ENCODE data around the gene SLC35F3.
"Not testable (repeated sequence)": the region's sequence is repeated elsewhere in the genome, so short reads cannot be mapped to it uniquely, and the experiment has no call there.

Gene SLC35F3

DNA sequence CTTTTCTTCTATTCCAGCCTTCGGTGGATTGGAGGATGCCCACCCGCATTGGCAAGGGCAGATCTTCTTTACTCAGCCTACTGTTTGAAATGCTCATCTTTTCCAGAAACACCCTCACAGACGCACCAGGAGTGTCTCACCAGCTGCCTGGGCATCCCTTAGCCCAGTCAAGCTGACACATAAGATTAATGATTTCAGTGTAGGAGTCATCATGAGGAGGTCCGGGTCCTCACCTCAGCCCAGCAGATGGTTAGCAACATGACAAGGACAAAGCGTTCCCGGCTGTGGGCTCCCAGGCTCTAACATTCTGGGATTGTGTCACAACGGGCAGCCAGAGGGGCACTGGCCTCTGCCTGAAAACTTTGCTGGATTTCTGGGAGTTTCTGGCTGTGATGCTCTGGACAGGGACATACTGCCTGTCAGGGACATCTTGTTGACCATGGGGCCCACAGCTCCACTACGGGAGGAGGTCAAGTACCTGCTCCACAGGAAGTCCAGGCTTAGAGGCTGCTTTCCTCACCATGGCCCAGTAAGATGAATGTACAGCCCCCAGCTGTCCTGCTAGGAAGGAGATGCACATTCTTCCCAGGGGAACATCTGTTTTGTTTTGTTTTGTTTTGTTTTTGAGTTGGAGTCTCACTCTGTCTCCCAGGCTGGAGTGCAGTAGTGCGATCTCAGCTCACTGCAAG is 264.8 kb downstream of the SLC35F3 start:
- Histone ChIP-seq H3K9me3 (ENCODE audit: control insufficient read depth in 2 of 2, low read length in 2 of 2) (no peaks in the 10 kb centered on the region), H3K27me3 (ENCODE audit: control insufficient read depth in 2 of 2, insufficient read depth in 2 of 2, low read length in 2 of 2) (peaks cover 0 to 4% of the 10 kb centered on the region in 2 donors), H3K27ac (ENCODE audit: low read depth in 2 of 2, low read length in 2 of 2) (no peak overlapping the region), H3K36me3 (ENCODE audit: control insufficient read depth in 2 of 2, insufficient read depth in 2 of 2, low read length in 2 of 2) (no peaks in the 10 kb centered on the region), H3K4me3 (ENCODE audit: low read length in 2 of 2) (no peak overlapping the region), H3K4me1 (ENCODE audit: control insufficient read depth in 2 of 2, insufficient read depth in 2 of 2, low read length in 2 of 2) (no peaks in the 10 kb centered on the region), H3K9ac (ENCODE audit: low read depth in 1 of 2, low read length in 2 of 2) (no peak overlapping the region)

DNA sequence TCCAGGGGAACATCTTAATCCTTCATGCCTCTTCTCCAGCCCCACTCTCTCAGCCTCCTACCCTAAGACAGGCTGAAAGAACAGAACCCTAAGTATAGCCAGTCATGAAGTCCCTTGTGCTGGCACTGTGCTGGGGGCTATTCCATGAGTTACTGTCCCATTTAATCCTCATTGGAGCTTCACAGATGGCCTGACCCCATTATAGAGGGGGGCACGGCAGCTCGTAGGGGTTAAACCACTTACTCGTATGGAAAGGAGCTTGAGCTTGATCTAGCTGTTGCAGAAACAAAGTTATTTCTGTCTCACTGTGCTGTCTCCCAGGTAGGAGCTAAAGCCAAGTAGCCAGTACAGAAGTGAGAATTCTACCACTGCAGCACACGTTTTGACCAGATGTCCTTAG is 265.6 kb downstream of the SLC35F3 start:
- H3K4me3 ChIP-seq (ENCODE audit: low read length in 2 of 2): no peak overlapping the region
- H3K9me3 ChIP-seq (ENCODE audit: control insufficient read depth in 2 of 2, low read length in 2 of 2): no peaks in the 10 kb centered on the region
- no peak overlapping the region for H3K9ac ChIP-seq (ENCODE audit: low read depth in 1 of 2, low read length in 2 of 2)
- H3K36me3 ChIP-seq (ENCODE audit: control insufficient read depth in 2 of 2, insufficient read depth in 2 of 2, low read length in 2 of 2): no peaks in the 10 kb centered on the region
- H3K4me1 ChIP-seq (ENCODE audit: control insufficient read depth in 2 of 2, insufficient read depth in 2 of 2, low read length in 2 of 2): no peaks in the 10 kb centered on the region
- H3K27ac ChIP-seq (ENCODE audit: low read depth in 2 of 2, low read length in 2 of 2): no peak overlapping the region
- peaks cover 0 to 4% of the 10 kb centered on the region in 2 donors for H3K27me3 ChIP-seq (ENCODE audit: control insufficient read depth in 2 of 2, insufficient read depth in 2 of 2, low read length in 2 of 2)

DNA sequence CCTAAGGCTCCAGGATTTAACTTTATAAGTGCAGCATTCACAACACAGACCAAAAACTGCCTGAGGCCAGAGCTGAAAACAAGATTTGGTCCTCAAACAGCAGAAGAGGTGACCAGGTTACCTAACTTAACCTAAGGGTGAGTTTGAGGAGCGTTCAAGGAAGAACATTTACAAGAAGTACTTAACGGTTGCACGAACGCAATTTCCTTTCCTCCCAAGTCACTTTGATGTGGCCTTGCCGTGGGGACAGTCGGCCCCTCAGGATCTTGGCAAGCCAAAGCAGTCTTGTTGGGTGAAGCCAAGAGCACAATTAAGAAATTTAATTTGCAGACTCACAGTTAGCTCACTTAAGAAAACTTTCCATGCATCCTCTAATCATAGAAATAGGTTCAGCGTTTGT is 266.1 kb downstream of the SLC35F3 start:
- Histone ChIP-seq H3K9me3 (ENCODE audit: control insufficient read depth in 2 of 2, low read length in 2 of 2) (no peaks in the 10 kb centered on the region), H3K4me3 (ENCODE audit: low read length in 2 of 2) (no peak overlapping the region), H3K4me1 (ENCODE audit: control insufficient read depth in 2 of 2, insufficient read depth in 2 of 2, low read length in 2 of 2) (no peaks in the 10 kb centered on the region), H3K27me3 (ENCODE audit: control insufficient read depth in 2 of 2, insufficient read depth in 2 of 2, low read length in 2 of 2) (peaks cover 0 to 4% of the 10 kb centered on the region in 2 donors), H3K36me3 (ENCODE audit: control insufficient read depth in 2 of 2, insufficient read depth in 2 of 2, low read length in 2 of 2) (no peaks in the 10 kb centered on the region), H3K9ac (ENCODE audit: low read depth in 1 of 2, low read length in 2 of 2) (no peak overlapping the region), H3K27ac (ENCODE audit: low read depth in 2 of 2, low read length in 2 of 2) (no peak overlapping the region)

DNA sequence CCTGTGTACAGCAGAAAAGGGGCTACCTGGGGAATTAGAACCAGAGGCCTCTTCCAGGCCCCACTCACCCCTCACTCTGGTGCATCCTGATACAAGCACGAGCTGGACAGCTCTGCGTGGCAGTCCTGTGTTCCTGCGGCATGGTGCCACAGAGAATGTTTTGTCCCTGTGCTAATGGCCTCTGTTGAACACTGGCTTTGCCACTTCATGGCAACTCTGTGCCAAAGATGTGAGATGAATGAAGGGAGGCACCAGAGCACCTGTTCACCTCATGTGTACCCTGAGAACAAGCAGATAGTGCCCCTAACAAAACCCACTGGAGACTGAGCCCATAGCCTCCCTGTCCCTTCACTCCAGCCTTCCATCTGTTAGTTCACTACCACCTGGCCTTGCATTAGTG is 269.5 kb downstream of the SLC35F3 start:
- Histone ChIP-seq H3K27me3 (ENCODE audit: control insufficient read depth in 2 of 2, insufficient read depth in 2 of 2, low read length in 2 of 2) (no peaks in the 10 kb centered on the region), H3K4me1 (ENCODE audit: control insufficient read depth in 2 of 2, insufficient read depth in 2 of 2, low read length in 2 of 2) (no peaks in the 10 kb centered on the region), H3K27ac (ENCODE audit: low read depth in 2 of 2, low read length in 2 of 2) (no peak overlapping the region), H3K36me3 (ENCODE audit: control insufficient read depth in 2 of 2, insufficient read depth in 2 of 2, low read length in 2 of 2) (no peaks in the 10 kb centered on the region), H3K9me3 (ENCODE audit: control insufficient read depth in 2 of 2, low read length in 2 of 2) (no peaks in the 10 kb centered on the region), H3K4me3 (ENCODE audit: low read length in 2 of 2) (no peak overlapping the region), H3K9ac (ENCODE audit: low read depth in 1 of 2, low read length in 2 of 2) (no peak overlapping the region)

DNA sequence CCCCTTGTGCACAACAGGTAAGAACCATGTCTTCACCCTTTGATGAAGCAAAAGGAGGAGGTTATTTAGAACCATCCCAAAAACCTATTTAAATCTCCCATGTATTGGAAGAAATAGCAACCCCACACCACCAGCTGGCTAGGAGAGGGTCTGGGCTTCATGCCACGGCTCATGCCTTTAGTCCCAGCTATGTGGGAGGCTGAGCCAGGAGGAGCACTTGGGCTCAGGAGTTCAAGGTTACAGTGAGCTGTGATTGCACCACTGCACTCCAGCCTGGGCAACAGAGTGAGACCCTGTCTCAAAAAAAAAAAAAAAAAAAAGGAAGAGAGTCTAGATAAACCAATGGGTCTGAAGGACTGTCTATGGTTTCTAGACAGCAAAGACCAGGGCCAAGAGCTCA is 270.9 kb downstream of the SLC35F3 start:
- no peak overlapping the region for H3K9ac ChIP-seq (ENCODE audit: low read depth in 1 of 2, low read length in 2 of 2)
- no peak overlapping the region for H3K4me3 ChIP-seq (ENCODE audit: low read length in 2 of 2)
- H3K27ac ChIP-seq (ENCODE audit: low read depth in 2 of 2, low read length in 2 of 2): no peak overlapping the region
- H3K27me3 ChIP-seq (ENCODE audit: control insufficient read depth in 2 of 2, insufficient read depth in 2 of 2, low read length in 2 of 2): peaks cover 0 to 1% of the 10 kb centered on the region in 2 donors
- H3K36me3 ChIP-seq (ENCODE audit: control insufficient read depth in 2 of 2, insufficient read depth in 2 of 2, low read length in 2 of 2): no peaks in the 10 kb centered on the region
- no peaks in the 10 kb centered on the region for H3K4me1 ChIP-seq (ENCODE audit: control insufficient read depth in 2 of 2, insufficient read depth in 2 of 2, low read length in 2 of 2)
- no peaks in the 10 kb centered on the region for H3K9me3 ChIP-seq (ENCODE audit: control insufficient read depth in 2 of 2, low read length in 2 of 2)

DNA sequence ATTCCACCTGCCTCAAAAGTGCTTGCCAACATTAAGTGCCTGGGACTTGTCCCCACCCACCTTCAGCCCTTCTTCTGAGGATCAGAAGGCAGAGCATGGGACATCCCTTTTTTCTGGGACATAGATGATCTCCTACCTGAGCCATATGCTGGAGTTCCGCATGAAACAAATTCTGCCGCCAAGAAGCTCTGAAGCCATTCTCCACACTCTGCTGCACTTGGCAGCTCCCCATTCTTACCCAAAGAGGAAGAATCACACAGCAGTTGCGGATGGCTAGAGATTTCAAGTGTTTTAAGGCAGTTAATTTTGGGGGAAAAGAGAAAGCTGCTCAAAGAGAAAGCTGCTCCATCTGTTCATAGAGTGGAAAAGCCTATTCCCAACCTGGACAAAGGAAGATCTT is 271.5 kb downstream of the SLC35F3 start:
- no peaks in the 10 kb centered on the region for H3K9me3 ChIP-seq (ENCODE audit: control insufficient read depth in 2 of 2, low read length in 2 of 2)
- no peak overlapping the region for H3K27ac ChIP-seq (ENCODE audit: low read depth in 2 of 2, low read length in 2 of 2)
- no peaks in the 10 kb centered on the region for H3K4me1 ChIP-seq (ENCODE audit: control insufficient read depth in 2 of 2, insufficient read depth in 2 of 2, low read length in 2 of 2)

DNA sequence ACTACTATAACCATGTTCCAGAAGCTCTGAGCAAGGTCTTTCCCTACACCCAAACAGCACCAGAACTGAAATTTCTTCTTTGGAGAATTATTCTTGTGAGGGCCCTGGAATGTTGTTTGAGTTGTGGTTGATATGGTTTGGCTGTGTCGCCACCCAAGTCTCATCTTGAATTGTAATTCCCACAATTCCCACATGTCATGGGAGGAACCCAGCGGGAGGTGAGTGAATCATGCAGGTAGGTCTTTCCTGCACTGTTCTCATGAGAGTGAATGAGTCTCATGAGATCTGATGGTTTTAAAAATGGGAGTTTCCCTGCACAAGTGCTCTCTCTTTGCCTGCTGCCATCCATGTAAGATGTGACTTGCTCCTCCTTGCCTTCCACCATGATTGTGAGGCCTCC is 272.4 kb downstream of the SLC35F3 start:
- not testable (repeated sequence) for H3K9ac ChIP-seq (ENCODE audit: low read depth in 1 of 2, low read length in 2 of 2); H3K27ac ChIP-seq (ENCODE audit: low read depth in 2 of 2, low read length in 2 of 2); H3K9me3 ChIP-seq (ENCODE audit: control insufficient read depth in 2 of 2, low read length in 2 of 2); H3K4me3 ChIP-seq (ENCODE audit: low read length in 2 of 2); H3K4me1 ChIP-seq (ENCODE audit: control insufficient read depth in 2 of 2, insufficient read depth in 2 of 2, low read length in 2 of 2); H3K27me3 ChIP-seq (ENCODE audit: control insufficient read depth in 2 of 2, insufficient read depth in 2 of 2, low read length in 2 of 2); H3K36me3 ChIP-seq (ENCODE audit: control insufficient read depth in 2 of 2, insufficient read depth in 2 of 2, low read length in 2 of 2)

More for the DNA sequence above, 271.5 kb downstream of the SLC35F3 start:
- Histone ChIP-seq H3K27me3 (ENCODE audit: control insufficient read depth in 2 of 2, insufficient read depth in 2 of 2, low read length in 2 of 2) (peaks cover 0 to 2% of the 10 kb centered on the region in 2 donors), H3K9ac (ENCODE audit: low read depth in 1 of 2, low read length in 2 of 2) (no peak overlapping the region), H3K4me3 (ENCODE audit: low read length in 2 of 2) (no peak overlapping the region), H3K36me3 (ENCODE audit: control insufficient read depth in 2 of 2, insufficient read depth in 2 of 2, low read length in 2 of 2) (no peaks in the 10 kb centered on the region)

DNA sequence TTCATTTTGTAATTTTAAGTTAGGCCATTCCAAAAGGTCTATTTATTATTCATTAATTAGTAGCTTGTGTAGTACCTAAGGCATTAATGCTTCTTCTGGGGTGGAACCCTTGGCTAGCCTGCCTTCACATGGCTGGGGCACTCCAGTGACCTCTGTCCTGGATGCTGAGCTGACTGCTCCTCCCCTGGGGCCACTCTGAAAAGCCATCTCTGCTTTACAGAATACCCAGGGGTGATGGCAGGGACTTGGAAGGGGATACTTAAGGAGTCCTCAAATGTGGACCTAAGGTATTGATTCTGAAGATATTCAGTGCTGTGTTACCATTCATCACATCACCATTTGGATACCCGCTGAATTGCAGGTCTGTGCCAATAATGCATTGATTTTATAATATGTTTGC is 281.0 kb downstream of the SLC35F3 start:
- Histone ChIP-seq H3K4me3 (ENCODE audit: low read length in 2 of 2) (no peak overlapping the region), H3K27ac (ENCODE audit: low read depth in 2 of 2, low read length in 2 of 2) (no peak overlapping the region), H3K4me1 (ENCODE audit: control insufficient read depth in 2 of 2, insufficient read depth in 2 of 2, low read length in 2 of 2) (no peaks in the 10 kb centered on the region), H3K36me3 (ENCODE audit: control insufficient read depth in 2 of 2, insufficient read depth in 2 of 2, low read length in 2 of 2) (no peaks in the 10 kb centered on the region), H3K9me3 (ENCODE audit: control insufficient read depth in 2 of 2, low read length in 2 of 2) (no peaks in the 10 kb centered on the region), H3K27me3 (ENCODE audit: control insufficient read depth in 2 of 2, insufficient read depth in 2 of 2, low read length in 2 of 2) (no peaks in the 10 kb centered on the region), H3K9ac (ENCODE audit: low read depth in 1 of 2, low read length in 2 of 2) (no peak overlapping the region)

DNA sequence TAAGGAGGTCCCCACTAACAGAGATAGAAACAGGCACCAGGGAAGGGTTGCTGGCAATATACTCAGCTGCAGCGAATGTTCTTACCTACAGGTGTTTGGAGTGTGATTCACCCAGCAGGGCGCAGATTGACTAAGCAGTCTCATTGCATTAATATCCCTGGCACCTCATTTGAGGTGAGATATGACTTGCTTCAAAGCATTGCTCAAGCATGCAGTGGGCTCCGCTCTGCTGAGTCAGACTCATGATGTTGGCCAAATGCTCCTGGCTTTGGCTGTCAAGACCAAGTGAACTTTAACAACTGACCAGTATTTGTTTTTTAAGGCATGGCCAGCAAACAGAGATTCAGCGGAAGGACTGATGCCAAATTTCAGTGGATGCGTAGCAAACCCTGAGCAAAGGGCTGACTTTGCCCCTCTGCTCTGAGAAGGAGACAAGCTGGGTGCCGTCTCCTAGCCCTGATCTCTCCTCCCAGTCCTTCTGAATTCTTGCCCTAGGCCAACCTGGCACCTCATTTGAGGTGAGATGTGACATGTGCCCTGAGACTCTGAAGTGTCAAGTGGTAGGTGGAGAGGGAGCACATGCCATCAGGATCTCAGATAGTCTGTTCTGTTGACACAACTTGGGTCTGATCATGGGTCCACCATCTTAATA is 281.7 kb downstream of the SLC35F3 start:
- Histone ChIP-seq H3K27ac (ENCODE audit: low read depth in 2 of 2, low read length in 2 of 2) (no peak overlapping the region), H3K9ac (ENCODE audit: low read depth in 1 of 2, low read length in 2 of 2) (no peak overlapping the region), H3K9me3 (ENCODE audit: control insufficient read depth in 2 of 2, low read length in 2 of 2) (no peaks in the 10 kb centered on the region), H3K27me3 (ENCODE audit: control insufficient read depth in 2 of 2, insufficient read depth in 2 of 2, low read length in 2 of 2) (no peaks in the 10 kb centered on the region), H3K4me1 (ENCODE audit: control insufficient read depth in 2 of 2, insufficient read depth in 2 of 2, low read length in 2 of 2) (no peaks in the 10 kb centered on the region), H3K36me3 (ENCODE audit: control insufficient read depth in 2 of 2, insufficient read depth in 2 of 2, low read length in 2 of 2) (no peaks in the 10 kb centered on the region), H3K4me3 (ENCODE audit: low read length in 2 of 2) (no peak overlapping the region)

DNA sequence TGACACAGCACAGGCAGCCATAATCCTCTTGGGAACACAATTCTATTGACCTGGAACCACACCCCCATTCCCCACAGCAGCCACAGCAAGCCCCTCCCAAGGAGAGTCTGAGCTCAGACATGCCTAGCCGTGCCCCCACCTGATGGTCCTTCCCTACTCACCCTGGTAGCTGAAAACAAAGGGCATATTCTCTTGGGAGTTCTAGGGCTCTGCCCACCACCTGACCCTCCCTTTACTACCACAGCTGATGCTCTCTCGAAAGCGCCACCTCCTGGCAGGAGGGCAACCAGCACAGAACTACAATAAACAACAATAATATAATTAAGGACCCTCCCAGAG is 283.9 kb downstream of the SLC35F3 start:
- no peak overlapping the region for H3K27ac ChIP-seq (ENCODE audit: low read depth in 2 of 2, low read length in 2 of 2)
- no peaks in the 10 kb centered on the region for H3K9me3 ChIP-seq (ENCODE audit: control insufficient read depth in 2 of 2, low read length in 2 of 2)
- H3K4me1 ChIP-seq (ENCODE audit: control insufficient read depth in 2 of 2, insufficient read depth in 2 of 2, low read length in 2 of 2): no peaks in the 10 kb centered on the region
- no peaks in the 10 kb centered on the region for H3K36me3 ChIP-seq (ENCODE audit: control insufficient read depth in 2 of 2, insufficient read depth in 2 of 2, low read length in 2 of 2)
- no peak overlapping the region for H3K9ac ChIP-seq (ENCODE audit: low read depth in 1 of 2, low read length in 2 of 2)
- H3K27me3 ChIP-seq (ENCODE audit: control insufficient read depth in 2 of 2, insufficient read depth in 2 of 2, low read length in 2 of 2): no peaks in the 10 kb centered on the region
- no peak overlapping the region for H3K4me3 ChIP-seq (ENCODE audit: low read length in 2 of 2)
